NCI-H1092 (cell line): Measurements from ENCODE around the gene PRKAG3.
A peak's percentile ranks its signal among the peaks of the same experiment; 100 is the strongest.
"Not testable (repeated sequence)": the region's sequence is repeated elsewhere in the genome, so short reads cannot be mapped to it uniquely, and the experiment has no call there.

Experiments
- DNase-seq: peaks from one replicate; lab custom pipeline; 2025; lab: John Stamatoyannopoulos, UW

Gene PRKAG3

GRCh38 chr2:218863021-218863520 is 31.5 kb upstream of the PRKAG3 start:
- DNase-seq = no peak

DNA sequence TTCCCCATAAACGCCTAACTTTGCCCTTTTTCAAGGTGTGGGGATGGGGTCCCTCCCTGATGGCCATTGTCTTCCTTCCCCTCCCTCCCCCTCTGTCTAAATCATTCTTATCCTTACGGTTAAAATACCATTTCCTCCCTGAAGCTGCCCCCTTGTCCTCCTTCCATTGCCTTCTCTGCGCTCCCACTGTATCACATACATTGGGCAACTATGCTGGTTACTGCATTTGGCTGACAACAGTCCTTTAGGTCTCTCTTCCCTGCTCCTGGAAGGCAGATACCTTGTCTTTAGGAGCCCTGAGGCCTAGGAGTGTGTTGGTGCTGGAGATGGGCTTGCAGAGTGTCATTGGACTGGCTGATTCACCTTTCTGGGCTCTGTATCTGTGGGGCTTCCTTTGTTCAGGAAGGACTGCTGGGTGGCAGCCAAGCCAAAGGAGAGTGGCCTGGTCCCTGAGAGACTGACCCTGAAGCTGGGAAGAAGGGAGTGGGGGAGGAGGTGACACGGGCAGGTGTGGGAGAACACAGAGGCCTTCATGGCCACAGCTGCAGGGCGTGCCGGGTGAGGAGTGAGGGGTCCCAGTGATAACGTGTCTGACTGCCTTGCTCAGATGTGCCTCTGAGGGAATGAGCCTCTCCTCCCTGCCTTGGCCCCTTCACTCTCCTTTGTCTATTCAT is 30.2 kb upstream of the PRKAG3 start:
- no peak for DNase-seq

GRCh38 chr2:218860950-218861381 is 29.4 kb upstream of the PRKAG3 start:
- peak; percentile 58 for DNase-seq

- DNase-seq = no peak
Observed at GRCh38 chr2:218859988-218860831, 28.6 kb upstream of the PRKAG3 start.

DNA sequence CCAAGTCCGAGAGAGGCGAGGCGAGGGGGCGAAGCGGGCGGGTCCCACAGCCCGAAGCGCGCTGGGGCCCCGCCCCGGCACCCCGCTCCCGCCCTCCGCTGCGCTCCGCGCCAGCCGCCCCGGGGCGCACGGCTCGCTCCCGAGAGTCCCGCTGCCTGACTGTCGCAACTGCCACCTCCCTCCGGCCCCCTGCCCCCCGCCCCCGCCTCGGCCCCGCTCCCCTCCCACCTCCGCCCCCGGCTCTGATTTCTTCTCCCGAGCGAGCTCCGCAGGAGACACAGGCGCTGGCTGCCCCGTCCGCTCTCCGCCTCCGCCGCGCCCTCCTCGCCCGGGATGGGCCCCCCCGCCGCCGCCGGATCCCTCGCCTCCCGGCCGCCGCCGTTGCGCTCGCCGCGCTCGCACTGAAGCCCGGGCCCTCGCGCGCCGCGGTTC is 28.0 kb upstream of the PRKAG3 start, which contains the start of gene WNT6:
Gene WNT6 (plus strand): TSS at position 250 of the 432 bp plus-strand sequence. CDS start 233 bp downstream, outside the sequence.
- DNase-seq = no peak

DNA sequence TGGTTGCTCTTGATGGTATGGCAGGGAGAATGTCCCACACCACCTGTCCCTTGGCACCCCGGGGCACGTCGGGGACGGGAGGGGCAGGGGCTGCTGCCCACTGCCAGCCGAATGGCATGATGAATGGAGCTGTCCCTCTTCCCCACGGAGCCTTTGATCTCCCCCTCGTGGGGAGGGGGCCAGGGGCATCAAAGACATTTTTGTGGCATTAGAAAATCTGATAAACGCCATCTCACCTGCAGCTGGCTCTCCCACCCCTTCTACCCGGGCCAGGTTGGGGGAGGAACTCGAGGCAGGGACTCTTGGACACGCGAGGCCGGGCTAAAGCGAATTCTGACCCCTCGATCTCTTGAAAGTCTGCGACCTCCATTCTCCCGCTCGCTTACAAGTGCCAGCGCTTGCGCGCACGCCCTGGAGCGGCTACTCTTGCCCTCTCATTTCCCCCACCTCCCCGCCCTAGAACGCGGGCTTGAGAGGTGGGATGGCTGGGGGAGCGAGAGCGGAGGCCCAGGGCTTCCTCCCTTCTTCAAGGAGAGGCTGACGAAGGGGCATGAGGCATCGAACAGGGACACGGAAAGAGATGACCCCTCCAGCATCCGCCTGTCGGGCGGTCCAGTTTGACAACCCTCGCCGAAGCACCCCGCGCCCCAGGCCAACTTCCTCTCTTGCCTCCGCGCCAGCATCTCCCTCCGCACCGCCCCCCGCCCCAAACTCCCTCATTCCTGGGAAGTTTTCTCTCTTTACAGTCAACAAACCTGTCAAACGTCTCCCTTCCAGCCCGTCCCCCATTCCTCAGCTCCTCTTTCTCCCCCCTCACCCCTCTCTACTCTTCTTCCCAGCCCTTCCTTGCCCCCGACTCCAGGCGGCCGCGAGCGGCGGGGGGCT is 27.3 kb upstream of the PRKAG3 start:
- DNase-seq = no peak

DNA sequence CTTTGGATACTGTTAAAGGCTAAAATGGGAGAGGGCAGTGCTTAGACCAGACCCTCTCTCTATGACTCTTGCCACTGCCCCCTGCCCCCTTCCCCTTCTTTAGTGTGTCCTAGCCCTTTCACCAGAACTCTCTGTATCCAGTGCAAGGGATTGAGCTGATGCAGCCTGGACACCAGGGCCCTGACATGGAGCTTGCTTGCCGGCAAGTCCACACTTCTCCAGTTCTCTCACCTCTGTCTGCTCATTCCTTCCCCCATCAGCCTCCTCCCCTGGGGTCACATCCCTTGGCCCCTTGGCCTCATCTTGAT is 26.5 kb upstream of the PRKAG3 start:
- no peak for DNase-seq

GRCh38 chr2:218857371-218858137 is 26.0 kb upstream of the PRKAG3 start:
- no peak for DNase-seq

DNA sequence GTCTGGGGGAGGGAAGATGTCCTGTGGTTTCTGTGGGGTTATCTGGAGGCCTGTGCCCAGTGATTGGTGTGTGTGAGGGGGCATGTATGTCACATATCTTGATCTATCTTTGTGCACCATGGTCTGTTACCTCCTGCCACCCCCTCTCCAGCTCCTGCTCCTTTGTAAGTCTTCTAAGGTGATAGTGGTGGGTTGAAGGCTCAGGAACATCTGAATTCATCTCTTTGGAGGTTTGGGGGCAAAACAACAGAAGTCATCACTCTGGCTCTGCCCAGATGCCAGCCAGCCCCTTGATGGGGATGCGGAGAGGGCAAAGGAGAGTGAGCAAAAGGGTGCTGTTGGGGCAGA is 25.3 kb upstream of the PRKAG3 start:
- no peak for DNase-seq

DNA sequence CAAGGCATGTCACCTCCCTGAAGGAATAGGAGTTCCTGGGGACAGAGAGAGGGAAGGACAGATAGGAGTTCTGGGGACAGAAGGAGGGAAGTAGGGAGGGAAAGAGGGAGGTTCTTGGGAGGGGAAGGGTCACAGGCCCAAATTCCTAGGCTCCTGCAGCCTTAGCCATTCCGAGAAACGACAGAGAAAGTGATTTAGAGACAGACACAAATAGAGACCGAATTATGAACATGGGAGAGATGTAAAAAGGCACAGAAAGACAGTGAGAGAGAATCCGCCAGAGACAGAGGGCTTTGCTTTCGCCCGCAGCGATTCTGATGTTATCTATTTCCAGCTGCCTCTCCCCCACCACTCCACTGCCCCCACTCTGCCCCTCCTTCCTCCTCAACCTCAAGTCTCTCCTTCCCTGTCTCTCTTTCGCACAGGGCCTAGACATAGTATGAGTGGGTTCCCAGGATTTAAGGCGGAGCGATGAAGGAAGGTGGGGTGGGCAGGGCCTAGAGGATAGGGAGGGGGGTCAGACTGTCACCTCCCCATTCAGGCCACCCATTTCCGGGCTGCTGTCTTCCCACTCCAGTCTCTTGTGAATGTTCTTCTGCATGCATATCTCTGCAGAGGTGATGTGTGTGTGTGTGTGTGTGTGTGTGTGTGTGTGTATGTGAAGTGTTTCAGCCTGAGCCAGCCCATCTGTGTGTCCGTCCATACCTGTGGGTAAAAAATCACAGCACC is 24.7 kb upstream of the PRKAG3 start:
- DNase-seq = no peak

GRCh38 chr2:218855305-218856166 is 23.9 kb upstream of the PRKAG3 start:
- DNase-seq = no peak

- DNase-seq = no peak
Observed at GRCh38 chr2:218854860-218855259, 23.3 kb upstream of the PRKAG3 start.

- DNase-seq = no peak
Observed at GRCh38 chr2:218853766-218854165, 22.2 kb upstream of the PRKAG3 start.

DNA sequence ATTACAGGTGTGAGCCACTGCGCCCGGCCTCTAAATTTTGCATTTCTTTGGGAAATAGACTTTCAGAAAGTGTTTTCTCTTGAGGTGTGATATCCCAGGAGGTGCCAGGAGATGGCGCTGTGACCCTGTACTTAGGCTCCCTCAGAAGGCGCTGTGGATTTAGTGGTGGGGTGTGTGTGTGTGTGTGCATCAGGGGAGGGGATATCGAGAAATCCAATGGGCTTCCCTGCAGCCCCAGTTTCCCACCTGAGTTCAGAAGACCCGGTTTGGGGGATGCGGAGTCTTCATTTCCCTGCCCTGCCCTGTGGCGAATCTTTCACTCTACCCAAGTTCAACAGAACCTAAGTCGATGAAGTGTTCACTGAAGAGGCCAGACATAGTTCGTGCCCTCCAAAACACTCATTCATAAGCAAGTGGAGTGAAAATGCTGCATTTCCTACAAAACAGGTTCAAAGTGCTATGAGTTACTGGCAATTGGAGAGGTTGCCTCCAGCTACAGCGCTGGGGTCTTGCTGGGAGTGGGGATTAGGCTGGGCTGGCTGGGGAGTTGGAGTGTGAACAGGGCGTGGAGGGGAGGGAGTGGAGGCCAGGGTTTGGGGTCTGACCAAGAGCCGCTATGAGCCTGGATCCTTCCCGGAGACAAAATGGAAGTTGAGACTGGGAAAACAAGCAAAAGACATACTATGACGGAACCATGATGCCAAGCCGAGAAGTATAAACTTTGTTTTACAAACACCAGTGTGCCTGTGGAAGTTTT is 21.5 kb upstream of the PRKAG3 start:
- peak; percentile 13 for DNase-seq

GRCh38 chr2:218851286-218851685 is 19.7 kb upstream of the PRKAG3 start:
- no peak for DNase-seq

DNA sequence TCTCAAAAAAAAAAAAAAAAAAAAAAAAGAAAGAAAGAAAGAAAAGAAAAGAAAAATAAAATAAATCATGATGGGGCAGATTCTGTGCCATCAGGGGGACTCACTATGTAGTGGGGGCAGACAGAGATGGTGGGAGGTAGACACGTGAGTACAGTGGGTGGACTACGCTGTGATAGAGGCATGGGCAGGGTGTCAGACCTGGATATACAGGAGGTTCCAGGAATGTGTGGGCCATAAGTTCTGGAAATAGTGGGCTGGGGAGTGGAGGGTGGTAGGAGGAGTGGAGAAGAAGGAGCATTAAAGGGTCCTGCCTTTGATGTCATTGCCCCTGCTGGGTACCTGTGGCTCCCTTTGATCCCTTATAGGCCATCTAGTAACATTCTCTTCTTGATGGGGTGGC is 19.2 kb upstream of the PRKAG3 start:
- DNase-seq = no peak

GRCh38 chr2:218849721-218850120 is 18.1 kb upstream of the PRKAG3 start:
- no peak for DNase-seq

DNA sequence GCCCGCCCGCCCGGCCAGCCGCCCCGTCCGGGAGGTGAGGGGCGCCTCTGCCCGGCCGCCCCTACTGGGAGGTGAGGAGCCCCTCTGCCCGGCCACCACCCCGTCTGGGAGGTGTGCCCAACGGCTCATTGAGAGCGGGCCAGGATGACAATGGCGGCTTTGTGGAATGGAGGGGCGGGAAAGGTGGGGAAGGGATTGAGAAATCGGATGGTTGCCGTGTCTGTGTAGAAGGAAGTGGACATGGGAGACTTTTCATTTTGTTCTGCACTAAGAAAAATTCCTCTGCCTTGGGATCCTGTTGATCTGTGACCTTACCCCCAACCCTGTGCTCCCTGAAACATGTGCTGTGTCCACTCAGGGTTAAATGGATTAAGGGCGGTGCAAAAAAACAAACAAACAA is 15.4 kb upstream of the PRKAG3 start:
- DNase-seq = not testable (repeated sequence)

DNA sequence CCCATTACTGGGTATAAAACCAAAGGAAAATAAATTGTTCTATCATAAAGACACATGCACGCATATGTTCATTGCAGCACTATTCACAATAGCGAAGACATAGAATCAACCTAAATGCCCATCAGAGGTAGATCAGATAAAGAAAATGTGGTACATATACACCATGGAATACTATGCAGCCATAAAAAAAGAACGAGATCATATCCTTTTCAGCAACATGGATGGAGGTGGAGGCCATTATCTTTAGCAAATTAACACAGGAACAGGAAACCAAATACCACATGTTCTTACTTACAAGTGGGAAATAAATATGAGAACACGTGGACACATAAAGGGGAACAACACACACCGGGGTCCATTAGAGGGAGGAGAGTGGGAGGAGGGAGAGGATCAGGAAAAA is 12.7 kb upstream of the PRKAG3 start:
- DNase-seq = not testable (repeated sequence)
